KMS-11 (cell line): ENCODE measurements around the gene NT5C3B.

ENCODE experiments used
- H2AFZ ChIP-seq: fragments of 200-600 bp; sonication (generic); 2 replicates; pipeline ENCODE4 v1.6.1; 2016; ENCODE audit warnings: antibody characterized with exemption, mixed run types, low read depth
- H3K27ac ChIP-seq: fragments of 200-600 bp; sonication (generic); 2 replicates; pipeline ENCODE4 v1.6.1; 2016; ENCODE audit warnings: mild to moderate bottlenecking, mixed run types
- H3K27me3 ChIP-seq: fragments of 200-600 bp; sonication (generic); 2 replicates; pipeline ENCODE4 v1.6.1; 2017; ENCODE audit warnings: mild to moderate bottlenecking, low read depth, mixed run types, moderate library complexity; ENCODE audit not compliant: insufficient read depth
- H3K36me3 ChIP-seq: fragments of 200-600 bp; sonication (generic); 2 replicates; pipeline ENCODE4 v1.6.1; 2017; ENCODE audit warnings: mild to moderate bottlenecking, mixed run types; ENCODE audit not compliant: insufficient read depth
- H3K4me1 ChIP-seq: fragments of 200-600 bp; sonication (generic); 2 replicates; pipeline ENCODE4 v1.6.1; 2016; ENCODE audit warnings: mild to moderate bottlenecking, low read depth, mixed run types; ENCODE audit not compliant: poor library complexity, severe bottlenecking
- H3K4me2 ChIP-seq: fragments of 200-600 bp; sonication (generic); 2 replicates; pipeline ENCODE4 v1.7.0; 2016; ENCODE audit warnings: mild to moderate bottlenecking, mixed run types
- H3K4me3 ChIP-seq: fragments of 200-600 bp; sonication (generic); IDR thresholded peaks from 2 replicates; pipeline ENCODE4 v1.6.1; 2017; ENCODE audit warnings: low read depth, low read length, mixed read lengths; ENCODE audit not compliant: insufficient read depth
- H3K79me2 ChIP-seq: fragments of 200-600 bp; sonication (generic); 2 replicates; pipeline ENCODE4 v1.6.1; 2016; ENCODE audit warnings: low read depth, mixed run types; ENCODE audit not compliant: insufficient read depth
- H3K9ac ChIP-seq: fragments of 200-600 bp; sonication (generic); 2 replicates; pipeline ENCODE4 v1.6.1; 2016; ENCODE audit warnings: mild to moderate bottlenecking, mixed run types
- H4K20me1 ChIP-seq: fragments of 200-600 bp; sonication (generic); 2 replicates; pipeline ENCODE4 v1.6.1; 2016; ENCODE audit warnings: mild to moderate bottlenecking, mixed run types; ENCODE audit not compliant: insufficient read depth
- CTCF ChIP-seq: fragments of 200-600 bp; sonication (generic); conservative IDR thresholded peaks from 2 replicates; pipeline ENCODE4 v1.6.1; 2017; ENCODE audit warnings: low read depth, mild to moderate bottlenecking, antibody characterized with exemption, low read length, moderate library complexity, mixed read lengths

Gene NT5C3B

DNA sequence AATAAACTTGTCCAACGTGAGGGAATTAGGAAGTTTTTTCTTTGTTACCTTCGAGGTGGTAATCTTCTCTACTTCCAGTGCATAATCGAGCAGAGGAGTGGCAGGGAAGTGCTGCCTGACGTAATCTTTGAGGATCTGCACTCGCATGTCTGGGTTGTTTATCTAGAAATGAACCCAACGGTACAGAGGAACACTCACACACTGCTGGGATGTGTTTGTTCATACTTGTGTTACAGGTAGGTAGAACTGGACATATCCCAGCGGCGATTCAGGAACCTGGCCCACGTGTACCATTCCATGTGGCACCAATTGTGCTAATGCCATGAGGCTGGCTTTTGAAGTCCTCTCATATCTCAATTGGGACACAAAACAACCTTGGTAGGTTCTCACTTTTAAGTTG, 33.4 kb upstream of the NT5C3B start:
- TF ChIP-seq CTCF, result no peak
- H3K9ac ChIP-seq, result no peak overlapping the region
- no peak overlapping the region for H3K4me2 ChIP-seq
- H3K36me3 ChIP-seq, result no peaks in the 10 kb centered on the region; the same call in 1 of the 2 replicates
- no peaks in the 10 kb centered on the region for H4K20me1 ChIP-seq
- H3K27ac ChIP-seq, result no peak overlapping the region
- H3K4me3 ChIP-seq, result no peak overlapping the region
- no peaks in the 10 kb centered on the region for H3K27me3 ChIP-seq
- peaks cover 6% of the 10 kb centered on the region for H3K79me2 ChIP-seq
- H3K4me1 ChIP-seq, result no peaks in the 10 kb centered on the region
- no peak overlapping the region for H2AFZ ChIP-seq

- H3K9ac ChIP-seq, result no peak overlapping the region
- H3K4me3 ChIP-seq, result no peak overlapping the region
- peaks cover 7% of the 10 kb centered on the region for H3K4me1 ChIP-seq
- no peak overlapping the region for H3K27ac ChIP-seq
- no peak for TF ChIP-seq CTCF
- no peaks in the 10 kb centered on the region for H3K27me3 ChIP-seq
- H3K79me2 ChIP-seq, result peaks cover 14% of the 10 kb centered on the region
- no peaks in the 10 kb centered on the region for H4K20me1 ChIP-seq
- no peak overlapping the region for H2AFZ ChIP-seq
- no peaks in the 10 kb centered on the region; the same call in 1 of the 2 replicates for H3K36me3 ChIP-seq
- H3K4me2 ChIP-seq, result no peak overlapping the region
These were observed 32.5 kb upstream of the NT5C3B start for GRCh38 chr17:41868568-41868967.

DNA sequence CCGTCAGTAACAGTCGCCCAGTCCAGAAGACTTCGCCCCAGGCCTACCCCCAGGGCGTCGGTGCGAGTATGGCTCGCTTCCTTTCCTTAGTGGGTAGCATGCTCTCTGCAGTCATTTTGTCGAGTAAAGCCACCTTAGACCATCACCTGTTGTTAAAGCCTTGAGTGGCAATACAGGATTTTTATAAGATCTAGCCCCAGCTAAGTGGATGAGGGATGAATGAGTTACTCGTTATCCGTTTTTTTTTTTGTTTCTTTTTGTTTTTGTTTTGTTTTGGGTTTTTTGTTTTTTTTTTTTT, 29.5 kb upstream of the NT5C3B start:
- Histone ChIP-seq H3K4me3 (no peak overlapping the region), H3K4me1 (peaks cover 18% of the 10 kb centered on the region), H3K4me2 (peak overlapping the region; percentile 58), H3K36me3 (no peaks in the 10 kb centered on the region; the same call in 1 of the 2 replicates), H3K9ac (peak overlapping the region; percentile 90; the same call in 1 of the 2 replicates), H3K27me3 (no peaks in the 10 kb centered on the region), H4K20me1 (0 out of 2 replicates have a peak, but pooled peaks cover 5% of the 10 kb centered on the region), H3K79me2 (peaks cover 45% of the 10 kb centered on the region), H2AFZ (peak overlapping the region; percentile 43; the same call in 1 of the 2 replicates), H3K27ac (no peak overlapping the region; the same call in 1 of the 2 replicates)
- no peak for TF ChIP-seq CTCF

DNA sequence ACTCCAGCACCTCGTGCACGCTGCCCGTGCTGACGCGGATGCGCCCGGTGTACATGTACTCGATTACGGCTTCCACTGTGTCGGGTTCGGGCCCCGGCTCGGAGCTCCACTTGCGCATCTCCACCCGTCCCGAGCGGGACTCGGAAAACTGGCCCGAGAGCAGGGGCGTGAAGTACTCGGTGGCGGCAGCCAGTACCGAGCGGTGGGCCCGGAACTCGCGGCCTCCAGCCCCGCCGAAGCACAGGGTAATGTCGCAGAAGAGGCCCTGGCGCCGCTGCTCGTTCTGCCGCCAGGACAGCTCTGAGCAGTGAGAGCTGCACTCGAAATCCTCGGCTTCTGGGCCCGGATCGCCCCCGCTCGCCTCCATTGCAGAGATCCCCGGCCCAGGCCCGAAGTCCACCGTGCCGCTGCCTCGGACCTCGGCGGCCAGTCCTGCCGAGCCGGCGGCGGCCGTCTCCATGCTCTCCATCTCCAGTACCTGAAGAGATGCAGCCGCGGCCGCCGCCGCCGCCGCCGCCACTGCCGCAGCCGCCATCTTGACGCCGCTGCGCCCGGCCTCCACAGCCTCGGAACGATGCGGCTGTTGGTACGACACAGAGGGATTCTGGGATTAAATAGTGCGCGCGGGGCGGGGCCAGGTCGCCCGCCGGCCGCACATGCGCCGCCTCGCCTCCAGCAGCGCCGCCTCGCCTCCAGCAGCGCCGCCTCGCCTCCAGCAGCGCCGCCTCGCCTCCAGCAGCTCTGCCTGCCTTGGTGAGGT, 29.0 kb upstream of the NT5C3B start, which contains the start of gene KLHL11:
KLHL11 (minus strand) TSS at position 588 of the 760 bp plus-strand sequence; CDS start at position 535, 53 bp downstream.
- Histone ChIP-seq H3K4me2 (peak within 1 kb of the TSS; percentile 91), H4K20me1 (0 out of 2 replicates have a peak, but pooled peaks cover 5% of the 10 kb centered on the region), H2AFZ (peak within 1 kb of the TSS; percentile 88), H3K4me1 (peaks cover 18% of the 10 kb centered on the region), H3K4me3 (no peak within 1 kb of the TSS), H3K27ac (peak within 1 kb of the TSS; percentile 81), H3K36me3 (no peaks in the 10 kb centered on the region; the same call in 1 of the 2 replicates), H3K27me3 (no peaks in the 10 kb centered on the region), H3K9ac (peak within 1 kb of the TSS; percentile 90), H3K79me2 (peaks cover 50% of the 10 kb centered on the region)
- TF ChIP-seq CTCF, result no peak
